Fibroblast of lung (primary cell): Measurements from ENCODE around the gene LAMA5.

Experiments
- CTCF ChIP-seq, 2 donors: IDR thresholded peaks in 1 of 2; conservative IDR thresholded peaks in 1 of 2; 1 replicate in 1 of 2; 2 replicates in 1 of 2; pipeline ENCODE4 v1.5.1; 2011 to 2012; ENCODE audit warnings: low read length in 2 of 2, control low read depth in 1 of 2, inconsistent platforms in 1 of 2, low read depth in 1 of 2, mild to moderate bottlenecking in 1 of 2
- EZH2 ChIP-seq: IDR thresholded peaks from 2 replicates; pipeline ENCODE4 v1.5.1; 2012; ENCODE audit warnings: low read length, control low read depth, mild to moderate bottlenecking; ENCODE audit errors: missing control alignments

DNA sequence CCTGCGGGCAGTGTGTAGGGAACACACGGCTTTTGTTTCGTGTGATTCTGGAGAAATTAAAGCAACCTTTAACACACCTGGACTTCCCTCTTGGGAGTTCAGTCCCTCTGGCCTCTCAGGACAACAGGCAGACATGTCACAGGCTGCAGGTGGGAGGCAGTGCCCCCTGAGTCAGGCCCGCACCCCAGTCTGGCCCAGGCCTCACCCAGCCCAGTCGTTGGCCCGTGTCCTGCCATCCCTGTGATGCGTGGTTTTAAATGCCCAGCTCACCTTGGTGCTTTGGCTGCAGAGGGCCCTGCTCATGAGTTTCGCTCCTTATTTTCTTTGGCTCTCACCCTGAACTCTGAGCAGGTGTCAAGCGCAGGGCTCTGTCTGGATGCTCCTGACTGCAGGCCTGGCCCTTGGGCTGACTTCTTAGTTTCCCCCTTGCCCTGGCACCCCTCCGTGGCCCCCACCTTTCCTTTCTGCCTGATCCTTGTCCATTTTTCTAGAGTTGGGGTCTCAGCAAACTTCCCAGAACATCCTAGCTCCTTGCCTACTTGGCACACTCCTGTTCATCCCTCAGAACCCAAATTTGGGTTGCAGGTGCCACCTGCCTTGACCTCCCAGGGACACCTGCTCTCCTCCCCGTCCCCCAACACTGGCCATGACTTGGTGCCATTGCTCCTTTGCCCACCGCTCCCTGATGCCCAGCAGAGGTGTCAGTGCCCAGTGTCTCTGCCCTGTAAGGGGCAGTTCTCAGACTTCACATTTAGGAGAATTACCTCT lies 42.2 kb upstream of the LAMA5 start:
- no peak for TF ChIP-seq CTCF (conservative IDR thresholded peaks at IDR 0.05 in 1 of 2, IDR thresholded peaks at IDR 0.05 in 1 of 2; ENCODE audit: low read depth in 1 of 2, low read length in 2 of 2)
- no peak for TF ChIP-seq EZH2
